HEK293 (cell line): ENCODE measurements around the gene NUCKS1.

Experiments
- CTCF ChIP-seq: fragments of 450-650 bp; formaldehyde crosslinking; IDR thresholded peaks from 2 replicates; pipeline ENCODE4 v1.5.1; 2016; ENCODE audit warnings: missing biosample characterization, missing genetic modification characterization
- EGR2 ChIP-seq: fragments of 450-650 bp; formaldehyde crosslinking; IDR thresholded peaks from 2 replicates; pipeline ENCODE4 v1.5.1; 2016; ENCODE audit warnings: low read depth, missing biosample characterization, missing genetic modification characterization
- GLIS1 ChIP-seq: fragments of 450-650 bp; formaldehyde crosslinking; IDR thresholded peaks from 2 replicates; pipeline ENCODE4 v1.5.1; 2016; ENCODE audit warnings: missing biosample characterization, missing genetic modification characterization
- GLIS2 ChIP-seq: fragments of 450-650 bp; formaldehyde crosslinking; IDR thresholded peaks from 2 replicates; pipeline ENCODE4 v1.5.1; 2016; ENCODE audit warnings: missing biosample characterization, missing genetic modification characterization
- HOXD13 ChIP-seq: sonication (generic); formaldehyde crosslinking; IDR thresholded peaks from 2 replicates; pipeline ENCODE4 v1.8.0; 2022; ENCODE audit warnings: missing genetic modification reagents, borderline replicate concordance
- KLF8 ChIP-seq: fragments of 450-650 bp; formaldehyde crosslinking; IDR thresholded peaks from 2 replicates; pipeline ENCODE4 v1.5.1; 2016; ENCODE audit warnings: missing biosample characterization, missing genetic modification characterization
- MYNN ChIP-seq: fragments of 450-650 bp; formaldehyde crosslinking; IDR thresholded peaks from 2 replicates; pipeline ENCODE4 v1.5.1; 2016; ENCODE audit warnings: missing biosample characterization, missing genetic modification characterization, borderline replicate concordance
- PATZ1 ChIP-seq: fragments of 450-650 bp; formaldehyde crosslinking; IDR thresholded peaks from 2 replicates; pipeline ENCODE4 v1.5.1; 2016; ENCODE audit warnings: missing biosample characterization, missing genetic modification characterization
- PRDM10 ChIP-seq: fragments of 450-650 bp; formaldehyde crosslinking; IDR thresholded peaks from 2 replicates; pipeline ENCODE4 v1.5.1; 2016; ENCODE audit warnings: missing biosample characterization, missing genetic modification characterization
- SP3 ChIP-seq: fragments of 450-650 bp; formaldehyde crosslinking; IDR thresholded peaks from 2 replicates; pipeline ENCODE4 v1.5.1; 2016; ENCODE audit warnings: missing biosample characterization, missing genetic modification characterization
- SP7 ChIP-seq: fragments of 450-650 bp; formaldehyde crosslinking; IDR thresholded peaks from 2 replicates; pipeline ENCODE4 v1.5.1; 2016; ENCODE audit warnings: missing biosample characterization, missing genetic modification characterization
- ZBTB11 ChIP-seq: fragments of 450-650 bp; formaldehyde crosslinking; conservative IDR thresholded peaks from 2 replicates; pipeline ENCODE4 v1.5.1; 2016; ENCODE audit warnings: low read depth, missing biosample characterization, missing genetic modification characterization
- ZBTB17 ChIP-seq: fragments of 450-650 bp; formaldehyde crosslinking; IDR thresholded peaks from 2 replicates; pipeline ENCODE4 v1.5.1; 2016; ENCODE audit warnings: missing biosample characterization, missing genetic modification characterization
- ZBTB21 ChIP-seq: fragments of 450-650 bp; formaldehyde crosslinking; IDR thresholded peaks from 2 replicates; pipeline ENCODE4 v1.5.1; 2017; ENCODE audit warnings: missing biosample characterization, missing genetic modification characterization
- ZBTB8A ChIP-seq: fragments of 450-650 bp; formaldehyde crosslinking; IDR thresholded peaks from 2 replicates; pipeline ENCODE4 v1.5.1; 2016; ENCODE audit warnings: missing biosample characterization, missing genetic modification characterization
- ZEB2 ChIP-seq: fragments of 450-650 bp; formaldehyde crosslinking; IDR thresholded peaks from 2 replicates; pipeline ENCODE4 v1.5.1; 2016; ENCODE audit warnings: missing biosample characterization, missing genetic modification characterization
- ZNF146 ChIP-seq: fragments of 450-650 bp; formaldehyde crosslinking; IDR thresholded peaks from 2 replicates; pipeline ENCODE4 v1.5.1; 2016; ENCODE audit warnings: missing biosample characterization, missing genetic modification characterization
- ZNF2 ChIP-seq: fragments of 450-650 bp; formaldehyde crosslinking; IDR thresholded peaks from 2 replicates; pipeline ENCODE4 v1.5.1; 2016; ENCODE audit warnings: missing biosample characterization, missing genetic modification characterization
- ZNF24 ChIP-seq: fragments of 450-650 bp; formaldehyde crosslinking; IDR thresholded peaks from 2 replicates; pipeline ENCODE4 v1.5.1; 2016; ENCODE audit warnings: missing biosample characterization, missing genetic modification characterization
- ZNF311 ChIP-seq: fragments of 450-650 bp; formaldehyde crosslinking; IDR thresholded peaks from 2 replicates; pipeline ENCODE4 v1.5.1; 2017; ENCODE audit warnings: missing biosample characterization, missing genetic modification characterization, borderline replicate concordance
- ZNF501 ChIP-seq: fragments of 450-650 bp; formaldehyde crosslinking; IDR thresholded peaks from 2 replicates; pipeline ENCODE4 v1.5.1; 2016; ENCODE audit warnings: missing biosample characterization, missing genetic modification characterization
- ZNF555 ChIP-seq: fragments of 450-650 bp; formaldehyde crosslinking; conservative IDR thresholded peaks from 2 replicates; pipeline ENCODE4 v1.5.1; 2017; ENCODE audit warnings: missing biosample characterization, mild to moderate bottlenecking, missing genetic modification characterization, inconsistent platforms
- ZNF561 ChIP-seq: fragments of 450-650 bp; IDR thresholded peaks from 2 replicates; pipeline ENCODE4 v1.5.1; 2018; ENCODE audit warnings: missing biosample characterization, missing genetic modification characterization, borderline replicate concordance
- ZNF600 ChIP-seq: fragments of 450-650 bp; formaldehyde crosslinking; IDR thresholded peaks from 2 replicates; pipeline ENCODE4 v1.5.1; 2016; ENCODE audit warnings: missing biosample characterization, missing genetic modification characterization
- ZNF777 ChIP-seq: fragments of 450-650 bp; formaldehyde crosslinking; IDR thresholded peaks from 2 replicates; pipeline ENCODE4 v1.5.1; 2017; ENCODE audit warnings: missing biosample characterization, missing genetic modification characterization, borderline replicate concordance
- ZNF791 ChIP-seq: fragments of 450-650 bp; formaldehyde crosslinking; IDR thresholded peaks from 2 replicates; pipeline ENCODE4 v1.5.1; 2016; ENCODE audit warnings: missing biosample characterization, missing genetic modification characterization
- TF ChIP-seq, protein P1 (sequence below): fragments of 450-650 bp; formaldehyde crosslinking; optimal IDR thresholded peaks from 2 replicates; pipeline ENCODE3; 2016; ENCODE audit warnings: missing biosample characterization, mild to moderate bottlenecking, missing genetic modification characterization

Gene NUCKS1

DNA sequence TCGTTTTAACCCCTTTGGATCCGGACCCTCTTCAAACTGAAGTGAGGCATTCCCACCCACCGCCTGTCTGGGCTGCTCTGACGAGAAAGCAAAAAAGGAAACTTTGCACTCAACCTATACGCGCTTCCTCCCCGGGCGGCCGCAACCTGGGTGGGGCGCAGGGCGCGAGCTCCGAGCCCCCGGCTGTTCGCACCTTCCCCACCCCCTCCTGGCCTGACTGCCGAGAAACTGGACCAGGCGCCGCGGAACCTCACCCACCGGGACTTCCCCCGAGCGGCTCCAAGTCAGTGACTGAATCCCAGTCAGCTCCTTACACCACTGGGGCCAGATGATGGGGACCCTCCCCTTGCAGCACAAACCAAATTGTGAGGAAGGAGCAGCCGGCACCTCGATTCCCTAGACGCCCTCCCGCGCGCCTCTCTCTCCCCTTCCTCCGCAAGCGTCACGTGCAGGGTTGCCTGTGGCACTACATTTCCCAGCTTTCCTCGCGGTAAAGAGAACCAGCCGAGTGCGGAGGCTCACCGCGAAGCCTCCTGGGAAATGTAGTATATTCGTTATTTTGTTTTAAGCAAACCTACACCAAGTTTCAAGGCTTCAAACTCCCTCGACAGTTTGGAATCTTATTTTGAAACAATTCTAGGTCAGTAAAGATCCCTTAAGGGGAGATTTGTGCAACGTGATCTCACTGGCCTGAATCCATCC is 25.2 kb upstream of the NUCKS1 start, which contains the start of gene RAB29 (continued):
- TF ChIP-seq, protein P1, sequence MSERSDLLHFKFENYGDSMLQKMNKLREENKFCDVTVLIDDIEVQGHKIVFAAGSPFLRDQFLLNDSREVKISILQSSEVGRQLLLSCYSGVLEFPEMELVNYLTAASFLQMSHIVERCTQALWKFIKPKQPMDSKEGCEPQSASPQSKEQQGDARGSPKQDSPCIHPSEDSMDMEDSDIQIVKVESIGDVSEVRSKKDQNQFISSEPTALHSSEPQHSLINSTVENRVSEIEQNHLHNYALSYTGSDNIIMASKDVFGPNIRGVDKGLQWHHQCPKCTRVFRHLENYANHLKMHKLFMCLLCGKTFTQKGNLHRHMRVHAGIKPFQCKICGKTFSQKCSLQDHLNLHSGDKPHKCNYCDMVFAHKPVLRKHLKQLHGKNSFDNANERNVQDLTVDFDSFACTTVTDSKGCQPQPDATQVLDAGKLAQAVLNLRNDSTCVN (tag by site-specific recombination), result peak; percentile 73
- TF ChIP-seq HOXD13 (CRISPR knock-in tag) (no peak), ZNF561 (tag by site-specific recombination) (peak; percentile 52; the same call in 1 of the 2 replicates), PRDM10 (tag by site-specific recombination) (peak; percentile 59), ZNF24 (0 out of 2 replicates have a peak, but pooled peaks have one; percentile 39), GLIS1 (tag by site-specific recombination) (peak; percentile 73; the same call in 1 of the 2 replicates), GLIS2 (tag by site-specific recombination) (peak; percentile 73; the same call in 1 of the 2 replicates), PATZ1 (peak; percentile 78), SP3 (tag by site-specific recombination) (peak; percentile 51; the same call in 1 of the 2 replicates), MYNN (tag by site-specific recombination) (peak; percentile 96), ZNF600 (tag by site-specific recombination) (peak; percentile 68; the same call in 1 of the 2 replicates), ZEB2 (peak; percentile 70), SP7 (peak; percentile 62), ZBTB17 (tag by site-specific recombination) (peak; percentile 98), ZNF311 (tag by site-specific recombination) (no peak), ZNF791 (tag by site-specific recombination) (no peak), ZBTB11 (tag by site-specific recombination) (peak; percentile 26; the same call in 1 of the 2 replicates), ZNF146 (tag by site-specific recombination) (0 out of 2 replicates have a peak, but pooled peaks have one; percentile 4), ZNF2 (tag by site-specific recombination) (peak; percentile 36; the same call in 1 of the 2 replicates), ZNF501 (peak; percentile 79), CTCF (tag by site-specific recombination) (0 out of 2 replicates have a peak, but pooled peaks have one; percentile 14), EGR2 (tag by site-specific recombination) (peak; percentile 58), ZNF555 (no peak), ZBTB21 (tag by site-specific recombination) (peak; percentile 27; the same call in 1 of the 2 replicates), KLF8 (tag by site-specific recombination) (peak; percentile 49; the same call in 1 of the 2 replicates), ZBTB8A (tag by site-specific recombination) (no peak; the same call in 1 of the 2 replicates), ZNF777 (tag by site-specific recombination) (peak; percentile 43; the same call in 1 of the 2 replicates)
- TF ChIP-seq, all 188 proteins: peak for 39
